Endodermal cell (in vitro differentiated cells): ENCODE results near the gene KLHL20. TPM values are rescaled to one million over a fixed set of nuclear protein-coding genes. Genes with fewer than 3 reads are reported as not detected.
"Not testable (repeated sequence)": the region's sequence is repeated elsewhere in the genome, so short reads cannot be mapped to it uniquely, and the experiment has no call there.

Experiments used
- DNase-seq: peaks from one replicate; pipeline ENCODE4 v3.0.0-alpha.2; 2017
- H3K27ac ChIP-seq: 2 replicates; pipeline ENCODE4 v1.5.1; 2013; ENCODE audit warnings: mild to moderate bottlenecking, low read depth, low read length, moderate library complexity
- H3K27me3 ChIP-seq: 2 replicates; pipeline ENCODE4 v1.6.1; 2013; ENCODE audit warnings: mild to moderate bottlenecking, low read length, moderate library complexity; ENCODE audit not compliant: insufficient read depth, control insufficient read depth, poor library complexity, severe bottlenecking
- H3K36me3 ChIP-seq: 2 replicates; pipeline ENCODE4 v1.7.0; 2013; ENCODE audit warnings: mild to moderate bottlenecking, low read length, moderate library complexity; ENCODE audit not compliant: control insufficient read depth, insufficient read depth
- H3K4me1 ChIP-seq: one replicate; pipeline ENCODE4 v1.7.0; 2013; ENCODE audit warnings: low read length; ENCODE audit not compliant: control insufficient read depth, insufficient read depth
- H3K4me3 ChIP-seq: 2 replicates; pipeline ENCODE4 v1.5.1; 2013; ENCODE audit warnings: mild to moderate bottlenecking, low read length, moderate library complexity
- H3K9ac ChIP-seq: 2 replicates; pipeline ENCODE4 v1.6.1; 2013; ENCODE audit warnings: mild to moderate bottlenecking, low read length, moderate library complexity; ENCODE audit not compliant: poor library complexity, severe bottlenecking; ENCODE audit errors: extremely low read depth
- H3K9me3 ChIP-seq: 2 replicates; pipeline ENCODE4 v1.6.1; 2013; ENCODE audit warnings: mild to moderate bottlenecking, low read length, moderate library complexity; ENCODE audit not compliant: control insufficient read depth
- H3K27ac Mint-ChIP-seq: 2 replicates; pipeline ENCODE4 v1.8.0; 2020; ENCODE audit warnings: mixed read lengths
- H3K27me3 Mint-ChIP-seq: 2 replicates; pipeline ENCODE4 v1.8.0; 2021; ENCODE audit warnings: mild to moderate bottlenecking, mixed read lengths; ENCODE audit not compliant: insufficient read depth
- H3K36me3 Mint-ChIP-seq: 2 replicates; pipeline ENCODE4 v1.8.0; 2020; ENCODE audit warnings: low read depth, mixed read lengths
- H3K4me1 Mint-ChIP-seq: 2 replicates; pipeline ENCODE4 v1.8.0; 2020; ENCODE audit warnings: mixed read lengths
- H3K4me3 Mint-ChIP-seq: 2 replicates; pipeline ENCODE4 v1.8.0; 2020; ENCODE audit warnings: mild to moderate bottlenecking, moderate library complexity, mixed read lengths
- H3K9me3 Mint-ChIP-seq: 2 replicates; pipeline ENCODE4 v1.8.0; 2020; ENCODE audit warnings: mild to moderate bottlenecking, mixed read lengths
- CTCF ChIP-seq: fragments of 200-600 bp; sonication (generic); conservative IDR thresholded peaks from 2 replicates; pipeline ENCODE4 v1.5.0; 2021; ENCODE audit warnings: antibody characterized with exemption, mild to moderate bottlenecking
- WGBS, 2 experiments: methylation state at CpG; one replicate each; pipeline versions ENCODE4 v1.1.5 to v1.1.7; 2013; ENCODE audit warnings: missing lambda C conversion rate in 2 of 2, mixed read lengths in 1 of 2; ENCODE audit not compliant: insufficient coverage in 1 of 2, insufficient read length in 1 of 2; 5-methylcytosine and 5-hydroxymethylcytosine counted together
- total RNA-seq, 2 donors: library from RNA; stranded (reverse); fragmentation: NEBNext Ultra II Directional in 1 of 2; extraction: Animal tissue kit (Norgen Biotek cat#: 25700) in 1 of 2; gene quantifications; 2 replicates in 1 of 2; 3 replicates in 1 of 2; pipeline ENCODE4 v1.2.1, GENCODE V29; 2021

The KLHL20 gene
- total RNA-seq, 2 donors from 2014 or later, result 15.6 to 17.3 TPM

- Histone ChIP-seq H3K36me3 (peaks cover 51% of the 10 kb centered on the region), H3K4me3 (no peak overlapping the region), H3K4me1 (no peaks in the 10 kb centered on the region), H3K9me3 (no peaks in the 10 kb centered on the region), H3K27me3 (no peaks in the 10 kb centered on the region), H3K27ac (no peak overlapping the region), H3K9ac (no peak overlapping the region)
- WGBS, 2 experiments, result 94 to 98% methylated on average over 5 to 7 of the region's 7 CpGs
- Mint-ChIP-seq H3K4me3 (no peak overlapping the region), H3K27ac (no peak overlapping the region), H3K9me3 (no peaks in the 10 kb centered on the region), H3K27me3 (no peaks in the 10 kb centered on the region), H3K36me3 (peaks cover 28% of the 10 kb centered on the region), H3K4me1 (peaks cover 9% of the 10 kb centered on the region)
- TF ChIP-seq CTCF, result no peak
- no peak for DNase-seq
Observed at GRCh38 chr1:173784997-173785396, 70.2 kb downstream of the KLHL20 start.

GRCh38 chr1:173789841-173790240, 75.1 kb downstream of the KLHL20 start:
- H3K4me3 Mint-ChIP-seq, result no peak overlapping the region
- no peak overlapping the region for H3K27ac Mint-ChIP-seq
- peaks cover 15% of the 10 kb centered on the region for H3K36me3 Mint-ChIP-seq
- no peak overlapping the region for H3K27ac ChIP-seq
- no peaks in the 10 kb centered on the region for H3K27me3 ChIP-seq
- TF ChIP-seq CTCF, result no peak
- H3K36me3 ChIP-seq, result peaks cover 37% of the 10 kb centered on the region
- no peak overlapping the region for H3K9ac ChIP-seq
- H3K4me1 Mint-ChIP-seq, result peaks cover 12% of the 10 kb centered on the region
- DNase-seq, result no peak
- 94 to 100% methylated on average over 1 to 2 of the region's 2 CpGs for WGBS, 2 experiments
- H3K27me3 Mint-ChIP-seq, result no peaks in the 10 kb centered on the region
- no peaks in the 10 kb centered on the region for H3K9me3 ChIP-seq
- no peaks in the 10 kb centered on the region for H3K4me1 ChIP-seq
- peaks cover 4% of the 10 kb centered on the region for H3K9me3 Mint-ChIP-seq
- no peak overlapping the region for H3K4me3 ChIP-seq

GRCh38 chr1:173798078-173798477, 83.3 kb downstream of the KLHL20 start:
- Mint-ChIP-seq H3K4me1 (no peaks in the 10 kb centered on the region), H3K36me3 (peaks cover 48% of the 10 kb centered on the region), H3K27me3 (no peaks in the 10 kb centered on the region), H3K9me3 (peaks cover 17% of the 10 kb centered on the region), H3K4me3 (no peak overlapping the region), H3K27ac (no peak overlapping the region)
- Histone ChIP-seq H3K4me3 (no peak overlapping the region), H3K9ac (no peak overlapping the region), H3K27me3 (no peaks in the 10 kb centered on the region), H3K4me1 (no peaks in the 10 kb centered on the region), H3K27ac (no peak overlapping the region), H3K9me3 (peaks cover 16% of the 10 kb centered on the region), H3K36me3 (peaks cover 55% of the 10 kb centered on the region)
- DNase-seq, result no peak
- TF ChIP-seq CTCF, result no peak

- H3K9me3 Mint-ChIP-seq, result peaks cover 12% of the 10 kb centered on the region
- H3K4me3 ChIP-seq, H3K4me1 Mint-ChIP-seq, H3K9ac ChIP-seq, H3K4me3 Mint-ChIP-seq, DNase-seq, H3K27me3 ChIP-seq, H3K27ac ChIP-seq, H3K4me1 ChIP-seq, H3K27me3 Mint-ChIP-seq, H3K27ac Mint-ChIP-seq: not testable (repeated sequence)
- Histone ChIP-seq H3K9me3 (peaks cover 16% of the 10 kb centered on the region), H3K36me3 (peaks cover 65% of the 10 kb centered on the region)
- 100% methylated on average over 1 of the region's 1 CpG; no CpG with 5 or more reads in 1 of the 2 experiments for WGBS, 2 experiments
- peaks cover 45% of the 10 kb centered on the region for H3K36me3 Mint-ChIP-seq
Observed at GRCh38 chr1:173799995-173800394, 85.2 kb downstream of the KLHL20 start.
